Left cardiac atrium (tissue), 4 donors: ENCODE results near the gene CALR. TPM values are rescaled to one million over a fixed set of nuclear protein-coding genes. Genes with fewer than 3 reads are reported as not detected.
"Not testable (repeated sequence)": the region's sequence is repeated elsewhere in the genome, so short reads cannot be mapped to it uniquely, and the experiment has no call there.

Experiments used
- ATAC-seq, 2 donors: fragments of 200-7000 bp; cut with Tn5 transposase; one replicate each; pipeline ENCODE4 v1.9.1; 2020; ENCODE audit warnings: mild to moderate bottlenecking in 2 of 2, moderate library complexity in 2 of 2
- DNase-seq: peaks from one replicate; pipeline ENCODE4 v3.0.0-alpha.2; 2020
- intact Hi-C, 2 donors: fragments of 100-400 bp; cut with DNase I; formaldehyde crosslinking; loops; one replicate each; pipeline versions ENCODE4 v1.14.1 to v1.15.1; 2022 to 2023
- long read RNA-seq: library from polyadenylated mRNA; unstranded; transcript quantifications from one replicate; pipeline ENCODE4 v2.0.0, GENCODE V29; 2021
- total RNA-seq, 2 donors: library from RNA; stranded (reverse); fragmentation: NEBNext Ultra II Directional; extraction: Animal tissue kit (Norgen Biotek cat#: 25700); gene quantifications; one replicate each; pipeline ENCODE4 v1.2.1, GENCODE V29; 2021
- donor health status: DM: no; HTN: yes; CAD: no.
- donor health status: DM: no; HTN: yes; CAD: no; lungs with severe emphysema.
- donor health status: DM: yes; HTN: yes; CAD: no.
- donor health status: Dilated cardiomyopathy.

Gene CALR
- 100 to 1,000 TPM; 627 to 707 TPM for total RNA-seq
- long read RNA-seq, transcript CALR-201 (9 exons, 1,903 nt) = major isoform, 195 of 223 reads
- long read RNA-seq, partial matches to known transcripts = 20 of 223 reads
- long read RNA-seq, other reads (novel, unspliced or antisense) = 6 of 223 reads

GRCh38 chr19:12937927-12938778 lies at the start of gene CALR:
TSS of gene CALR (plus strand) at chr19:12938609. CDS start at chr19:12938680, 71 bp downstream.
- DNase-seq = peak; percentile 100
- intact Hi-C loops = no loop called here
- ATAC-seq = peak; percentile 94 to 96

GRCh38 chr19:12890299-12890786 lies 48.1 kb upstream of the CALR start:
- intact Hi-C loops, DNase-seq, ATAC-seq: not testable (repeated sequence)

GRCh38 chr19:12890787-12891552 lies 47.4 kb upstream of the CALR start, which contains the start of gene GCDH:
TSS of gene GCDH (plus strand) at chr19:12891160. CDS start at chr19:12891305, 145 bp downstream.
- intact Hi-C loops = no loop called here
- ATAC-seq (peak; percentile 99), DNase-seq (peak; percentile 98)

GRCh38 chr19:12891553-12892021 lies 46.8 kb upstream of the CALR start:
- no peak for DNase-seq
- intact Hi-C loops = no loop called here

GRCh38 chr19:12893582-12893981 lies 44.8 kb upstream of the CALR start:
- DNase-seq (no peak), ATAC-seq (no peak)
- intact Hi-C loops = no loop called here

More at GRCh38 chr19:12891553-12892021, 46.8 kb upstream of the CALR start:
- no peak for ATAC-seq

- ATAC-seq (no peak), DNase-seq (no peak)
- intact Hi-C loops = no loop called here
Measured at GRCh38 chr19:12896460-12896859, 41.9 kb upstream of the CALR start.

- DNase-seq = no peak
- intact Hi-C loops = no loop called here
- no peak for ATAC-seq
Measured at GRCh38 chr19:12899891-12900518, 38.4 kb upstream of the CALR start.

GRCh38 chr19:12907166-12907565 lies 31.2 kb upstream of the CALR start:
- DNase-seq (no peak), ATAC-seq (no peak)
- intact Hi-C loops = no loop called here

GRCh38 chr19:12912571-12912970 lies 25.8 kb upstream of the CALR start:
- intact Hi-C loops = no loop called here
- ATAC-seq = peak in 1 of 2 donors; percentile 1
- DNase-seq = no peak

- intact Hi-C loops = no loop called here
- DNase-seq (peak; percentile 79), ATAC-seq (peak; percentile 86 to 96)
Measured at GRCh38 chr19:12913011-12913561, 25.3 kb upstream of the CALR start.

- peak in 1 of 2 donors; percentile 13 for ATAC-seq
- intact Hi-C loops = no loop called here
- DNase-seq = no peak
Measured at GRCh38 chr19:12913851-12914690, 24.3 kb upstream of the CALR start.

GRCh38 chr19:12915860-12916259 lies 22.5 kb upstream of the CALR start:
- ATAC-seq, intact Hi-C loops: not testable (repeated sequence)

GRCh38 chr19:12918253-12918652 lies 20.2 kb upstream of the CALR start:
- DNase-seq (no peak), ATAC-seq (no peak)
- intact Hi-C loops = no loop called here

More at GRCh38 chr19:12915860-12916259, 22.5 kb upstream of the CALR start:
- DNase-seq = not testable (repeated sequence)

- ATAC-seq = no peak
- DNase-seq = no peak
- intact Hi-C loops = no loop called here
Measured at GRCh38 chr19:12921047-12921446, 17.4 kb upstream of the CALR start.

- ATAC-seq = no peak
- DNase-seq = no peak
- intact Hi-C loops = no loop called here
Measured at GRCh38 chr19:12922959-12923358, 15.4 kb upstream of the CALR start.

- ATAC-seq (no peak), DNase-seq (no peak)
- intact Hi-C loops = no loop called here
Measured at GRCh38 chr19:12924621-12925310, 13.6 kb upstream of the CALR start.

- ATAC-seq (no peak), DNase-seq (no peak)
- intact Hi-C loops = no loop called here
Measured at GRCh38 chr19:12930002-12930645, 8.3 kb upstream of the CALR start.
